HCT116 (cell line): Measurements from ENCODE around the gene TNFSF9. TPM values are rescaled to one million over a fixed set of nuclear protein-coding genes. Genes with fewer than 3 reads are reported as not detected.
A peak's percentile ranks its signal among the peaks of the same experiment; 100 is the strongest.

ENCODE experiments used
- ATAC-seq: fragments of 200-7000 bp; cut with Tn5 transposase; 2 replicates; pipeline ENCODE4 v1.9.1; 2020; ENCODE audit warnings: mild to moderate bottlenecking, moderate library complexity
- BruUV-seq: library from RNA; stranded (reverse); fragments of 400-500 nt; replicated peaks from 2 replicates; lab custom pipeline; 2021; lab: Mats Ljungman, UMichigan
- CTCF ChIA-PET: fragments of 300-600 bp; sonication (Branson Sonifier 250); formaldehyde crosslinking; loops from one replicate; lab custom pipeline; 2021; ENCODE audit warnings: antibody characterized with exemption; lab: Charles Lee
- POLR2A ChIA-PET: fragments of 300-600, 350-600 bp; sonication (Branson Sonifier 250); formaldehyde crosslinking; loops from one replicate; lab custom pipeline; 2021; ENCODE audit warnings: antibody characterized with exemption; lab: Charles Lee
- RAD21 ChIA-PET, 2 experiments: fragments of 300-600 bp; sonication (Branson Sonifier 250); formaldehyde crosslinking; loops; one replicate each; lab custom pipeline; 2023; ENCODE audit warnings: low total read pairs in 2 of 2; ENCODE audit not compliant: uncharacterized antibody in 2 of 2, unreplicated experiment in 2 of 2, low non-redundant PET in 1 of 2; lab: Charles Lee
- DNase-seq: peaks from one replicate; pipeline ENCODE4 v3.0.0-alpha.2; 2010; ENCODE audit warnings: low read depth, low spot score
- H2AFZ ChIP-seq: fragments of 200-600 bp; shearing (Covaris generic), sonication (generic); 2 replicates; pipeline ENCODE4 v1.6.1; 2017; ENCODE audit warnings: low read depth, mixed run types, mixed read lengths, antibody characterized with exemption, low read length; ENCODE audit not compliant: poor library complexity, severe bottlenecking
- H3K27ac ChIP-seq: 2 replicates; pipeline ENCODE4 v1.5.1; 2012; ENCODE audit warnings: low read depth, low read length
- H3K27me3 ChIP-seq: fragments of 200-600 bp; sonication (generic); 2 replicates; pipeline ENCODE4 v1.6.1; 2016; ENCODE audit warnings: mixed run types, low read length, mixed read lengths; ENCODE audit not compliant: insufficient read depth
- H3K36me3 ChIP-seq, 2 experiments: fragments of 200-500 bp in 1 of 2; fragments of 200-600 bp in 1 of 2; sonication (Bioruptor generic) in 1 of 2; sonication (generic) in 1 of 2; 2 replicates each; pipeline versions ENCODE4 v1.5.1 to v1.6.1; 2014 to 2016; ENCODE audit warnings: low read length in 2 of 2, inconsistent platforms in 1 of 2, mixed read lengths in 1 of 2, mixed run types in 1 of 2; ENCODE audit not compliant: insufficient read depth in 2 of 2, control insufficient read depth in 1 of 2
- H3K4me1 ChIP-seq, 2 experiments: fragments of 200-600 bp in 1 of 2; sonication (generic) in 1 of 2; 2 replicates each; pipeline versions ENCODE4 v1.5.1 to v1.6.1; 2012 to 2017; ENCODE audit warnings: low read length in 2 of 2, inconsistent platforms in 1 of 2, mild to moderate bottlenecking in 1 of 2, mixed read lengths in 1 of 2, mixed run types in 1 of 2, moderate library complexity in 1 of 2; ENCODE audit not compliant: insufficient read depth in 2 of 2, control insufficient read depth in 1 of 2
- H3K4me2 ChIP-seq: fragments of 200-600 bp; sonication (generic); 2 replicates; pipeline ENCODE4 v1.6.1; 2017; ENCODE audit warnings: mixed run types, low read length, mixed read lengths
- H3K4me3 ChIP-seq, 2 experiments: fragments of 200-600 bp in 1 of 2; sonication (generic) in 1 of 2; replicated peaks in 1 of 2; 2 replicates each; pipeline ENCODE4 v1.5.1; 2011 to 2016; ENCODE audit warnings: low read length in 2 of 2, control low read depth in 1 of 2, low read depth in 1 of 2, mild to moderate bottlenecking in 1 of 2, mixed read lengths in 1 of 2, mixed run types in 1 of 2
- H3K79me2 ChIP-seq: fragments of 200-600 bp; sonication (generic); 2 replicates; pipeline ENCODE4 v1.6.1; 2017; ENCODE audit warnings: mild to moderate bottlenecking, mixed run types, low read length, moderate library complexity, mixed read lengths; ENCODE audit not compliant: insufficient read depth
- H3K9ac ChIP-seq: fragments of 200-600 bp; sonication (generic); 2 replicates; pipeline ENCODE4 v1.6.1; 2016; ENCODE audit warnings: low read length, mixed read lengths
- H3K9me2 ChIP-seq: fragments of 200-600 bp; sonication (generic), shearing (Covaris generic); 2 replicates; pipeline ENCODE4 v1.6.1; 2017; ENCODE audit warnings: mixed run types, mild to moderate bottlenecking, moderate library complexity; ENCODE audit not compliant: insufficient read depth
- H3K9me3 ChIP-seq, 2 experiments: fragments of 200-500 bp in 1 of 2; fragments of 200-600 bp in 1 of 2; sonication (Bioruptor generic) in 1 of 2; sonication (generic) in 1 of 2; 2 replicates each; pipeline ENCODE4 v1.6.1; 2014 to 2017; ENCODE audit warnings: low read length in 2 of 2, mixed read lengths in 2 of 2, inconsistent platforms in 1 of 2, low read depth in 1 of 2, mild to moderate bottlenecking in 1 of 2, mixed run types in 1 of 2, moderate library complexity in 1 of 2; ENCODE audit not compliant: control insufficient read depth in 1 of 2, insufficient read depth in 1 of 2
- H4K20me1 ChIP-seq: fragments of 200-600 bp; sonication (generic), shearing (Covaris generic); 2 replicates; pipeline ENCODE4 v1.6.1; 2017; ENCODE audit warnings: mixed run types, mild to moderate bottlenecking, moderate library complexity; ENCODE audit not compliant: insufficient read depth
- CBX3 ChIP-seq: IDR thresholded peaks from 2 replicates; pipeline ENCODE4 v1.6.1; 2012; ENCODE audit warnings: low read depth
- CEBPB ChIP-seq: IDR thresholded peaks from 2 replicates; pipeline ENCODE4 v1.6.1; 2012; ENCODE audit warnings: low read depth
- EGR1 ChIP-seq: IDR thresholded peaks from 2 replicates; pipeline ENCODE4 v1.6.1; 2012; ENCODE audit warnings: low read depth
- ELF1 ChIP-seq: IDR thresholded peaks from 2 replicates; pipeline ENCODE4 v1.6.1; 2012; ENCODE audit warnings: low read depth, borderline replicate concordance
- EZH2 ChIP-seq: fragments of 200-600 bp; sonication (generic); IDR thresholded peaks from 2 replicates; pipeline ENCODE4 v1.6.1; 2017; ENCODE audit warnings: antibody characterized with exemption, mixed run types
- EZH2phosphoT487 ChIP-seq: fragments of 200-600 bp; IDR thresholded peaks from 2 replicates; pipeline ENCODE4 v1.6.1; 2018; ENCODE audit warnings: antibody characterized with exemption, borderline replicate concordance
- FOSL1 ChIP-seq: IDR thresholded peaks from 2 replicates; pipeline ENCODE4 v1.6.1; 2012; ENCODE audit warnings: low read depth
- JUND ChIP-seq: IDR thresholded peaks from 2 replicates; pipeline ENCODE4 v1.6.1; 2012
- POLR2A ChIP-seq: IDR thresholded peaks from 2 replicates; pipeline ENCODE4 v1.7.0; 2011; ENCODE audit warnings: borderline replicate concordance; ENCODE audit not compliant: insufficient read depth, insufficient read length; ENCODE audit errors: extremely low read depth
- POLR2AphosphoS5 ChIP-seq: IDR thresholded peaks from 2 replicates; pipeline ENCODE4 v1.6.1; 2011; ENCODE audit warnings: mild to moderate bottlenecking, low read depth, low read length, moderate library complexity
- RAD21 ChIP-seq: IDR thresholded peaks from 2 replicates; pipeline ENCODE4 v1.6.1; 2012; ENCODE audit warnings: low read depth, mild to moderate bottlenecking
- SIN3A ChIP-seq: IDR thresholded peaks from 2 replicates; pipeline ENCODE4 v1.6.1; 2012; ENCODE audit warnings: low read depth
- SP1 ChIP-seq: IDR thresholded peaks from 2 replicates; pipeline ENCODE4 v1.6.1; 2012; ENCODE audit warnings: low read depth
- SRF ChIP-seq: IDR thresholded peaks from 2 replicates; pipeline ENCODE4 v1.6.1; 2012; ENCODE audit warnings: low read depth
- TCF7L2 ChIP-seq: IDR thresholded peaks from 2 replicates; pipeline ENCODE4 v1.7.0; 2011; ENCODE audit warnings: borderline replicate concordance, inconsistent platforms; ENCODE audit not compliant: insufficient read depth, insufficient read length; ENCODE audit errors: extremely low read depth
- YY1 ChIP-seq: IDR thresholded peaks from 2 replicates; pipeline ENCODE4 v1.6.1; 2011; ENCODE audit warnings: low read length, low read depth, moderate library complexity, mild to moderate bottlenecking; ENCODE audit not compliant: insufficient replicate concordance; ENCODE audit errors: extremely low read depth
- ZFX ChIP-seq: fragments of 450-650 bp; IDR thresholded peaks from 2 replicates; pipeline ENCODE4 v1.6.1; 2017
- ZNF274 ChIP-seq: fragments of 200-500 bp; sonication (Bioruptor generic); IDR thresholded peaks from 2 replicates; pipeline ENCODE4 v1.6.1; 2014; ENCODE audit warnings: mild to moderate bottlenecking, low read depth, low read length, inconsistent platforms
- intact Hi-C: fragments of 100-400 bp; cut with micrococcal nuclease; formaldehyde crosslinking; loops from 2 replicates; pipeline ENCODE4 v1.10.0; 2022
- total RNA-seq: library from RNA; stranded (reverse); gene quantifications from one replicate; pipeline ENCODE4 v1.2.1, GENCODE V29; 2021; ENCODE audit not compliant: unreplicated experiment
- TF ChIP-seq, protein P1 (sequence below): IDR thresholded peaks from 2 replicates; pipeline ENCODE4 v1.6.1; 2012
- TF ChIP-seq, protein P2 (sequence below), 3 experiments: fragments of 200-600 bp in 1 of 3; sonication (generic) in 1 of 3; IDR thresholded peaks in 2 of 3; conservative IDR thresholded peaks in 1 of 3; 2 replicates each; pipeline ENCODE4 v1.5.1; 2012 to 2017; ENCODE audit warnings: low read depth in 2 of 3, low read length in 2 of 3, antibody characterized with exemption in 1 of 3, borderline replicate concordance in 1 of 3, control low read depth in 1 of 3, mild to moderate bottlenecking in 1 of 3, mixed read lengths in 1 of 3, mixed run types in 1 of 3, moderate library complexity in 1 of 3; ENCODE audit not compliant: insufficient read depth in 1 of 3
- TF ChIP-seq, protein P3 (sequence below): IDR thresholded peaks from 2 replicates; pipeline ENCODE4 v1.6.1; 2012
- TF ChIP-seq, protein P4 (sequence below): IDR thresholded peaks from 2 replicates; pipeline ENCODE4 v1.6.1; 2012; ENCODE audit warnings: low read depth

The TNFSF9 gene
- total RNA-seq, 1 experiment from 2014 or later: 25.1 TPM

DNA sequence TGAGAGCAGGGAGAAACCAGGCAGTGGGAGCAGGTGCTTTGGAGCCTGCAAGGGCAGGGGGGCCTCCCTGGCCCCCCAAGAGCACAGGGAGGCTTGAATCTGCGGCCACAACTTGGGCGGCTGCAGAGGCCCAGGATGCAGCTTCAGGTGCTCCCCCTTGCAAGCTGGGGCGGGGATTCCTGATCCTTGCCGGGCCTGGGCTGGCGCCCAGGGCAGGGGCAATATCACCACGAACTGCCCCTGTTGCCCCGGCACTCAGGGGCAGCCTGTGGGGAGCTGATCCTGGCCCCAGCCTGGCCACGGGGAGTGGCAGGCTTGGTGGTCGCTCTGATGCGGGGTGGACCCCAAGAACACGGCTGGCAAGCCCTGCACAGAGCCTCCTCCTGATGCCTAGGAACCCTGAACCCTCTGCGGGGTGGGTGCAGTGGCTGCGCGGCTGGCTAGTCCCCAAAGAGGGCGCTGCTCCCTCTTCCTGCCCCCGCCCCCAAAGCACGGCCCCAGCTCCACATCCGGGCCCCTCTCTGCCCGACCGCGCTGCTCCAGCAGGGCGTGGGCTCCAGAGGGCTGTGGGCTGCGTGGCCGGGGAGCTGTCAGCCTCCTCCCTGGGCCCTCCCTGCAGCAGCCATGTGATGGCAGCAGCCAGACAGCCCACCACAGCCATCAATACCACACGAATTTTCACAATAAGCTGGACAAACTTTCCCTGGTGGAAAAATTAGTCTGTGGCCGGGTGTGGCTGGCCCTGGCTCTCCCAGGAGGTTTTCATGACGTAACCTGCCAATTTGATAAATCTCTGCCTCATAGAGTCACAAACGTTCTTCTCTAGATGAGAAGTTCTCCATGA is 21.0 kb downstream of the TNFSF9 start:
- ChIA-PET RAD21 (interaction anchor here in 1 of 2 experiments (0.6 kb wide), 1 partner anchor 36 kb away, joined by 8 read pairs; no protein-coding TSS in a partner anchor), POLR2A (interaction anchor here (0.8 to 1.9 kb wide), 6 partner anchors 9 to 26 kb away, joined by 3 to 12 read pairs (median 4); partner anchors contain the start of gene TNFSF9), CTCF (interaction anchor here (0.6 to 2.8 kb wide), 5 partner anchors 11 to 53 kb away, joined by 3 to 8 read pairs (median 4); no protein-coding TSS in a partner anchor)
- DNase-seq: no peak
- H3K27me3 ChIP-seq: no peaks in the 10 kb centered on the region
- peaks cover 15 to 22% of the 10 kb centered on the region in 2 experiments for H3K4me1 ChIP-seq
- no peaks in the 10 kb centered on the region for H4K20me1 ChIP-seq
- peak overlapping the region; percentile 49; the same call in 1 of the 2 replicates for H3K27ac ChIP-seq
- no peaks in the 10 kb centered on the region for H3K79me2 ChIP-seq
- H3K9ac ChIP-seq: peak overlapping the region; percentile 57
- BruUV-seq: no TSS peak
- ATAC-seq: peak; percentile 98
- H3K9me2 ChIP-seq: no peaks in the 10 kb centered on the region
- H2AFZ ChIP-seq: no peak overlapping the region
- intact Hi-C loops: no loop called here
- H3K4me3 ChIP-seq: peak overlapping the region in 1 of 2 experiments; percentile 38; a peak in 2 of 4 replicates
- peak overlapping the region; percentile 80 for H3K4me2 ChIP-seq
- H3K9me3 ChIP-seq: no peaks in the 10 kb centered on the region; a peak in 1 of 4 replicates
- no peaks in the 10 kb centered on the region for H3K36me3 ChIP-seq
- TF ChIP-seq SIN3A: no peak
- TF ChIP-seq RAD21: peak; percentile 54
- TF ChIP-seq, protein P1, sequence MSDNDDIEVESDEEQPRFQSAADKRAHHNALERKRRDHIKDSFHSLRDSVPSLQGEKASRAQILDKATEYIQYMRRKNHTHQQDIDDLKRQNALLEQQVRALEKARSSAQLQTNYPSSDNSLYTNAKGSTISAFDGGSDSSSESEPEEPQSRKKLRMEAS: no peak; the same call in 1 of the 2 replicates
- TF ChIP-seq TCF7L2: no peak
- TF ChIP-seq, protein P2, sequence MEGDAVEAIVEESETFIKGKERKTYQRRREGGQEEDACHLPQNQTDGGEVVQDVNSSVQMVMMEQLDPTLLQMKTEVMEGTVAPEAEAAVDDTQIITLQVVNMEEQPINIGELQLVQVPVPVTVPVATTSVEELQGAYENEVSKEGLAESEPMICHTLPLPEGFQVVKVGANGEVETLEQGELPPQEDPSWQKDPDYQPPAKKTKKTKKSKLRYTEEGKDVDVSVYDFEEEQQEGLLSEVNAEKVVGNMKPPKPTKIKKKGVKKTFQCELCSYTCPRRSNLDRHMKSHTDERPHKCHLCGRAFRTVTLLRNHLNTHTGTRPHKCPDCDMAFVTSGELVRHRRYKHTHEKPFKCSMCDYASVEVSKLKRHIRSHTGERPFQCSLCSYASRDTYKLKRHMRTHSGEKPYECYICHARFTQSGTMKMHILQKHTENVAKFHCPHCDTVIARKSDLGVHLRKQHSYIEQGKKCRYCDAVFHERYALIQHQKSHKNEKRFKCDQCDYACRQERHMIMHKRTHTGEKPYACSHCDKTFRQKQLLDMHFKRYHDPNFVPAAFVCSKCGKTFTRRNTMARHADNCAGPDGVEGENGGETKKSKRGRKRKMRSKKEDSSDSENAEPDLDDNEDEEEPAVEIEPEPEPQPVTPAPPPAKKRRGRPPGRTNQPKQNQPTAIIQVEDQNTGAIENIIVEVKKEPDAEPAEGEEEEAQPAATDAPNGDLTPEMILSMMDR (IDR thresholded peaks at IDR 0.05 in 2 of 3, conservative IDR thresholded peaks at IDR 0.05 in 1 of 3; ENCODE audit: borderline replicate concordance in 1 of 3, insufficient read depth in 1 of 3, low read depth in 2 of 3, low read length in 2 of 3): peak; percentile 30 to 65 (median 59); a peak in 5 of 6 replicates
- TF ChIP-seq SRF: no peak
- no peak for TF ChIP-seq ELF1
- no peak for TF ChIP-seq EZH2
- TF ChIP-seq POLR2A: no peak
- TF ChIP-seq CEBPB: no peak
- TF ChIP-seq YY1: peak; percentile 37
- TF ChIP-seq FOSL1: no peak
- no peak for TF ChIP-seq EGR1
- TF ChIP-seq POLR2AphosphoS5: peak; percentile 67; the same call in 1 of the 2 replicates
- no peak for TF ChIP-seq EZH2phosphoT487
- TF ChIP-seq, protein P3, sequence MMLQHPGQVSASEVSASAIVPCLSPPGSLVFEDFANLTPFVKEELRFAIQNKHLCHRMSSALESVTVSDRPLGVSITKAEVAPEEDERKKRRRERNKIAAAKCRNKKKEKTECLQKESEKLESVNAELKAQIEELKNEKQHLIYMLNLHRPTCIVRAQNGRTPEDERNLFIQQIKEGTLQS: no peak
- TF ChIP-seq, protein P4, sequence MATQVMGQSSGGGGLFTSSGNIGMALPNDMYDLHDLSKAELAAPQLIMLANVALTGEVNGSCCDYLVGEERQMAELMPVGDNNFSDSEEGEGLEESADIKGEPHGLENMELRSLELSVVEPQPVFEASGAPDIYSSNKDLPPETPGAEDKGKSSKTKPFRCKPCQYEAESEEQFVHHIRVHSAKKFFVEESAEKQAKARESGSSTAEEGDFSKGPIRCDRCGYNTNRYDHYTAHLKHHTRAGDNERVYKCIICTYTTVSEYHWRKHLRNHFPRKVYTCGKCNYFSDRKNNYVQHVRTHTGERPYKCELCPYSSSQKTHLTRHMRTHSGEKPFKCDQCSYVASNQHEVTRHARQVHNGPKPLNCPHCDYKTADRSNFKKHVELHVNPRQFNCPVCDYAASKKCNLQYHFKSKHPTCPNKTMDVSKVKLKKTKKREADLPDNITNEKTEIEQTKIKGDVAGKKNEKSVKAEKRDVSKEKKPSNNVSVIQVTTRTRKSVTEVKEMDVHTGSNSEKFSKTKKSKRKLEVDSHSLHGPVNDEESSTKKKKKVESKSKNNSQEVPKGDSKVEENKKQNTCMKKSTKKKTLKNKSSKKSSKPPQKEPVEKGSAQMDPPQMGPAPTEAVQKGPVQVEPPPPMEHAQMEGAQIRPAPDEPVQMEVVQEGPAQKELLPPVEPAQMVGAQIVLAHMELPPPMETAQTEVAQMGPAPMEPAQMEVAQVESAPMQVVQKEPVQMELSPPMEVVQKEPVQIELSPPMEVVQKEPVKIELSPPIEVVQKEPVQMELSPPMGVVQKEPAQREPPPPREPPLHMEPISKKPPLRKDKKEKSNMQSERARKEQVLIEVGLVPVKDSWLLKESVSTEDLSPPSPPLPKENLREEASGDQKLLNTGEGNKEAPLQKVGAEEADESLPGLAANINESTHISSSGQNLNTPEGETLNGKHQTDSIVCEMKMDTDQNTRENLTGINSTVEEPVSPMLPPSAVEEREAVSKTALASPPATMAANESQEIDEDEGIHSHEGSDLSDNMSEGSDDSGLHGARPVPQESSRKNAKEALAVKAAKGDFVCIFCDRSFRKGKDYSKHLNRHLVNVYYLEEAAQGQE: no peak
- no peak for TF ChIP-seq SP1
- no peak for TF ChIP-seq CBX3
- TF ChIP-seq JUND: no peak
- TF ChIP-seq ZNF274: no peak
- TF ChIP-seq ZFX: no peak
